Measurements from ENCODE around the gene WDR76. TPM values are rescaled to one million over a fixed set of nuclear protein-coding genes. Genes with fewer than 3 reads are reported as not detected.

Gene WDR76
- total and polyA plus RNA-seq, 4 donors, result 2.4 to 6.2 (median 4.1) TPM

GRCh38 chr15:43793647-43794046 lies 33.2 kb upstream of the WDR76 start:
- Histone ChIP-seq H3K27me3 (ENCODE audit: control insufficient read depth in 3 of 3, insufficient read depth in 3 of 3, low read length in 2 of 3) (no peaks in the 10 kb centered on the region), H3K27ac (ENCODE audit: low read depth in 1 of 2, low read length in 1 of 2) (peak overlapping the region; percentile 95 to 96), H3K9me3 (ENCODE audit: control insufficient read depth in 4 of 4, insufficient read depth in 3 of 4, low read length in 3 of 4) (no peaks in the 10 kb centered on the region), H3K9ac (ENCODE audit: insufficient read depth in 1 of 2, low read length in 2 of 2) (peak overlapping the region; percentile 96 to 99), H3K4me3 (peak overlapping the region; percentile 89), H3K4me1 (ENCODE audit: control insufficient read depth in 5 of 5, insufficient read depth in 5 of 5, low read length in 5 of 5) (peaks cover 3 to 21% (median 16%) of the 10 kb centered on the region in 5 donors), H3K36me3 (ENCODE audit: control insufficient read depth in 4 of 4, insufficient read depth in 4 of 4, low read length in 4 of 4) (peaks cover 0 to 33% (median 24%) of the 10 kb centered on the region in 4 donors)
- WGBS, 2 donors, result 74 to 79% methylated on average over 10 of the region's 10 CpGs
- DNase-seq, result no peak
- TF ChIP-seq CTCF (IDR thresholded peaks at IDR 0.05; ENCODE audit: control extremely low read depth, extremely low read depth), result no peak
- ATAC-seq (ENCODE audit: insufficient read depth, low FRiP score), result no peak

DNA sequence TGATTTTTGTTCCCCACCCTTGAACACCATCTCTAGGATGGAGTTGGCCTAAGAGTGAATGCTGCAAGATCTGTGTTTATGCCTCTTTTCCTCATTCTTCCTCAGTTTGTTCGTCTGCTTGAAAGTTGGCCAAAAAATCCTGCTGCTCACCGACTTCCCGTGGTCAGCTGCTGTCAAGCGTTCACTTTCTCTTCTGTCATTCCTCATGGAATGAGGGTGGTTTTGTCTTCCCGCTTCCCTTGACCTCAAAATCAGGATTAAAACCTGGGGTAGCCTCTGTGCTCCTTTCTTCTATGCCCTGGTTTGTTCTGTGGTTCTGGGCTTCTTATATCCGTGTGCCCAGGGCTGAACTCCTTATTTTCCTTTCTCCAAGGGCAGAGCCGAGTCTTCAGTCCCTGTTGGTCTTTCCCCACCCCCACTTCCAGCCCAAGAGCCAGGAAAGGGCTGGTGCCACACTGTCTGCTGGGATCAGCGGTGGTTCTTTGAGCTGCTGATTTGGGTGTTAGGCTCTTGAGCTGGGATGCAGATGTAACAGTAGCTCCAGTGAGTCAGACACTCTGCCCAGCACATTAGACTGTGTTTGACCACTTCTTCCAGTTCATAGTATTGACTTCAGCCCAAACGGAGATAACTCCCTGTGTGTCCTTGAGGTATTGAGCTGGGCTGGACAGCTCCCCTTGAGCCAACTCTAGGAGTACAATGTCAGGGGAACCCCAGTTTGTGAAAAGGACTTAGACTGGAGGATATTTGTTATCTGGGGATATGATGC lies 32.3 kb upstream of the WDR76 start:
- Histone ChIP-seq H3K4me1 (ENCODE audit: control insufficient read depth in 5 of 5, insufficient read depth in 5 of 5, low read length in 5 of 5) (peaks cover 3 to 27% (median 16%) of the 10 kb centered on the region in 5 donors), H3K27ac (ENCODE audit: low read depth in 1 of 2, low read length in 1 of 2) (peak overlapping the region; percentile 25 to 61), H3K27me3 (ENCODE audit: control insufficient read depth in 3 of 3, insufficient read depth in 3 of 3, low read length in 2 of 3) (no peaks in the 10 kb centered on the region), H3K9ac (ENCODE audit: insufficient read depth in 1 of 2, low read length in 2 of 2) (no peak overlapping the region), H3K36me3 (ENCODE audit: control insufficient read depth in 4 of 4, insufficient read depth in 4 of 4, low read length in 4 of 4) (peaks cover 0 to 38% (median 28%) of the 10 kb centered on the region in 4 donors), H3K9me3 (ENCODE audit: control insufficient read depth in 4 of 4, insufficient read depth in 3 of 4, low read length in 3 of 4) (no peaks in the 10 kb centered on the region), H3K4me3 (no peak overlapping the region)
- ATAC-seq (ENCODE audit: insufficient read depth, low FRiP score), result no peak
- 71 to 78% methylated on average over 9 of the region's 9 CpGs for WGBS, 2 donors
- TF ChIP-seq CTCF (IDR thresholded peaks at IDR 0.05; ENCODE audit: control extremely low read depth, extremely low read depth), result no peak
- DNase-seq, result no peak

GRCh38 chr15:43795197-43795596 lies 31.6 kb upstream of the WDR76 start:
- no peak overlapping the region for H3K4me3 ChIP-seq
- DNase-seq, result no peak
- no peaks in the 10 kb centered on the region for H3K9me3 ChIP-seq (ENCODE audit: control insufficient read depth in 4 of 4, insufficient read depth in 3 of 4, low read length in 3 of 4)
- H3K27me3 ChIP-seq (ENCODE audit: control insufficient read depth in 3 of 3, insufficient read depth in 3 of 3, low read length in 2 of 3), result no peaks in the 10 kb centered on the region
- TF ChIP-seq CTCF (IDR thresholded peaks at IDR 0.05; ENCODE audit: control extremely low read depth, extremely low read depth), result no peak
- ATAC-seq (ENCODE audit: insufficient read depth, low FRiP score), result no peak
- H3K36me3 ChIP-seq (ENCODE audit: control insufficient read depth in 4 of 4, insufficient read depth in 4 of 4, low read length in 4 of 4), result peaks cover 0 to 45% (median 29%) of the 10 kb centered on the region in 4 donors
- H3K27ac ChIP-seq (ENCODE audit: low read depth in 1 of 2, low read length in 1 of 2), result peak overlapping the region; percentile 25 to 34
- WGBS, 2 donors, result 91 to 93% methylated on average over 2 of the region's 2 CpGs
- no peak overlapping the region for H3K9ac ChIP-seq (ENCODE audit: insufficient read depth in 1 of 2, low read length in 2 of 2)
- peaks cover 3 to 34% (median 19%) of the 10 kb centered on the region in 5 donors for H3K4me1 ChIP-seq (ENCODE audit: control insufficient read depth in 5 of 5, insufficient read depth in 5 of 5, low read length in 5 of 5)

Data from lung (tissue), 12 donors.